Hippocampal formation (tissue), 2 donors: Measurements from ENCODE around the gene PTGES2.
"Not testable (repeated sequence)": the region's sequence is repeated elsewhere in the genome, so short reads cannot be mapped to it uniquely, and the experiment has no call there.

Experiments used
- DNase-seq, 2 donors: peaks; one replicate each; lab custom pipeline; 2025; lab: John Stamatoyannopoulos, UW

Gene PTGES2

DNA sequence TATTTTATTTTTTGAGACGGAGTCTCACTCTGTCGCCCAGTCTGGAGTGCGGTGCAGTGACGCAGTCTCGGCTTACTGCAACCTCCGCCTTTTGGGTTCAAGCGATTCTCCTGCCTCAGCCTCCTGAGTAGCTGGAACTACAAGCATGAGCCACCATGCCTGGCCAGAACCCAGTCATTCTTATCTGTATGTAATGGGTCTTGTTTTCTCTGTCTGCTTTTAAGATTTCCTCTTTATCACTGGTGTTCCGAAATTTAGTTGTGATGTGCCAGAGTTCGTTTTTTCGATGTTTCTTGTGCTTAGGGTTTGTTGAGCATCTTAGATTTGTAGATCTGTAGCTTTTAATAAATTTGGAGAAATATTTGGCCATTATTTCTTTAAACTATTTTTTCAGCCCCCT is 40.3 kb downstream of the PTGES2 start:
- DNase-seq = no peak

DNA sequence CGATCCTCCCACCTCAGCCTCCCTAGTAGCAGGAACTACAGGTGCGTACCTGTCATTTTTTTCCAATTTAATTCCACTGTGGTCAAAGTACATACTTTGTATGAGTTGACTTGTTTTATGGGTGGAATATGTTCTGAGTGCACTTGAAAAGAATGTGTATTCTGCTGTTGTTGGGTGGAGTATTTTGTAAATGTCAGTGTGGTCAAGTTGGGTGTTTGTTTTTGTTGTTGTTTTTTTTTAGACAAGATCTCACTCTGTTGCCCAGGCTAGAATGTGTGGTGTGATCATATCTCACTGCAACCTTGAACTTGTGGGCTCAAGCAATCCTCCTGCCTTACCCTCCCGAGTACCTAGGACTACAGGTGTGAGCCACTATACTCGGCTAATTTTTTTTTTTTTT is 41.6 kb downstream of the PTGES2 start:
- DNase-seq = no peak

DNA sequence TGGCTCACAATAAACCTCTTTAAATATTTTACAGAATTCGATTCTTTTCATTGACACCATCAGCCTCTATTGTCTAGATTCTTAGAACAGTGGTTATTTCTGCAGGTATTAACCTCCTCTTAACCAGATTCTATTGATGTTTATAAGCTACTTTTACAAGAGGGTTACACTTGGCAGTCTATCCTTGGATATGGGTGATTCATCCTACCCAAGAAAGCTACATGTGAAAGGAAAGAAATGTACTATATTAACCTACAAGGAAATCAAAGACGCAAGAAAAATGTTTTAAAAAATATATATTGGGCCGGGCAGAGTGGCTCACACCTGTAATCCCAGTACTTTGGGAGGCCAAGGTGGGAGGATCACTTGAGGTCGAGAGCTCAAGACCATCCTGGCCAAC is 42.8 kb downstream of the PTGES2 start:
- DNase-seq = no peak

DNA sequence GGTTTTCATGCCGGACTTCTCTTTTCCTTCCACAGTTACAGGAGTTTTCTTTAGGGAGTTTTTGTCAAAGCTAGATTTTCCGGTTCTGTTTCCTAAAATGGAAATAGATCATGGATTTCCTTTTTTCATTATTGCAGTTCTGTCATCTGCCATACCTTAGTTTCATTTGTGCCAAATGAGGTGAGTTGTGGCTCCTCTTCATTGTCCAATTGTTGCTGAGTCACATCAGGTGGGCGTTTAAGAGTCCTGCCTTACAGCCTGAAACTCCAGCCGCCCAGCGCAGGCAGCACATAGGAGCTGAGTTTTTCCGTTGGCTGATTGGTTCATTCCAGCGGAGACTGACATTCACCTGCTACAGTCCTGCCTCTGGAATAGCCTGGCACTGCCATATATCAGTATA is 45.4 kb downstream of the PTGES2 start:
- no peak for DNase-seq

DNA sequence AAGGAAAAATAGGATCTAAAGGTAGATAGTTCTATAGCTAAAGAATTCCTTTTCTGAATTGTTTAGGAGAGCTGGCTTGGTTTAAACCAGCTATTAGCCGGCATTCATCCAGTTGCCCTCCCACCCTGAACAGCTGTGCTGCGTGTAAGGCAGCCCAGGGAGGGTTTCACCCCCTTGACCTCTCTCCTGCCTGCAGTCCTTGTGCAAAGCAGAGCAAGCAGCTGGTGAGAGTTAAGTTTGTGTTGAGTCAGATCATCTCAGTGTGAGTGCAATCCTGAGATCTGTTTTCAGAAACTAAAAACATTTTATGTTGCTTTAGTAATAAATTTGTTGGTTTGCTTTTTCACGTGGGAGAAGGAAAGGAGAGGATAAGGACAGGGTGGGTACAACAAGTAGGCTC is 46.5 kb downstream of the PTGES2 start:
- DNase-seq = no peak

DNA sequence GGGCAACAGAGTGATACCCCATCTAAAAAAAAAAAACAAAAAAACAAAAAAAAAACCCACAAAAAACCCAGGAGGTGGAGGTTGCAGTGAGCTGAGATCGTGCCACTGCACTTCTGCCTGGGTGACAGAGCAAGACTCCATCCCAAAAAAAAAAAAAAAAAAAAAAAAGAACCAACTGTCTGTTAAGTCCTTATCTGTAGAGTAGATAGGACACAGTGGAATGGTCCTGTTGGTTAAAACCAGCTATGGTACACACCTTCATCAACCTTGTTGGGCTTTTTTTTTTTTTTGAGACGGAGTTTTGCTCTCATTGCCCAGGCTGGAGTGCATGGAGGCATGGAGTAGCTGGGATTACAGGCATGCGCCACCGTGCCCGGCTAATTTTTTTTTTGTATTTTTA is 47.3 kb downstream of the PTGES2 start:
- no peak for DNase-seq

DNA sequence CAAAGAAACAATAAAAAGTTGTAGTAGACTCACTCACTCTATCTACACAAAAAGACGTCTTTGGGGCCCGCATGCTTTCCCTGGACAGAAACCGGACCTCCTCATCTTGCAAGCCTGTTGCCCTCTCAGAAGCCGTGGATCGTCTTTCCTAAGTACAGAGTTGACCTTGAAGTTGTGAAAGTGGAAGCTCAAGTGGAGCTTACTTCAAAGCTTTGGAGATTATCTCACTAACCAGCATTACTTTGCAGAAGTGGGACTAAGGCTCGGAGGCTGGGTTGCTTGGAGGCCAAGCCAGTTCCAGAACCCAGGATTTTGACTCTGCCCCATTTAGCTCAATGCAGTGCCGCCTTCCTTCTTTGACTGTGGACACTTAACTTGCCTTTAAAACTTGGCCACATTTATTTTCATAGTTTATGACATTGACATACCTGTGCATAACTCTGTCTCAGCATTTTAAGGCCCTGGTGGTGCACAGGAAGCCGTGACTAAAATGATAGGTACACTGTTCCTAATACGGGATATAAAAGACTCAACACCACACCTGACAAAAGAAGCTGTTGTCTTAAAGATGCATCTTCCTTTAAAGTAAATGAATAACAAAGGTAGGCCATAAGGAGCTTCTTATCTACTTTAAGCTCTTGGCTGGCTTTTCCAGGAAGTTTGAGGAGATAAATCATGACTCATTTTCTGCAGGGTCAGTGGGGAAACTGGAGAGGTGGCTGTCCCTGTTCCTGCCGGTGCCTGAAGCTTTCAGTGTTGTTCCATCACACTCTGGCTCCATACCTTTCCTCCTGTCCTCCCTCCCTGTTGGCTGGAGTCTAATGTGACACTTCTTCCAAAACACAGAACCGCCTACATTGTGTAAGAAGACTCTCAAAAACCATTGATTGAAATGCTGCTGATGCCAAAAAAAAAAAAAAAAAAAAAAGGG is 48.8 kb downstream of the PTGES2 start:
- DNase-seq = no peak

DNA sequence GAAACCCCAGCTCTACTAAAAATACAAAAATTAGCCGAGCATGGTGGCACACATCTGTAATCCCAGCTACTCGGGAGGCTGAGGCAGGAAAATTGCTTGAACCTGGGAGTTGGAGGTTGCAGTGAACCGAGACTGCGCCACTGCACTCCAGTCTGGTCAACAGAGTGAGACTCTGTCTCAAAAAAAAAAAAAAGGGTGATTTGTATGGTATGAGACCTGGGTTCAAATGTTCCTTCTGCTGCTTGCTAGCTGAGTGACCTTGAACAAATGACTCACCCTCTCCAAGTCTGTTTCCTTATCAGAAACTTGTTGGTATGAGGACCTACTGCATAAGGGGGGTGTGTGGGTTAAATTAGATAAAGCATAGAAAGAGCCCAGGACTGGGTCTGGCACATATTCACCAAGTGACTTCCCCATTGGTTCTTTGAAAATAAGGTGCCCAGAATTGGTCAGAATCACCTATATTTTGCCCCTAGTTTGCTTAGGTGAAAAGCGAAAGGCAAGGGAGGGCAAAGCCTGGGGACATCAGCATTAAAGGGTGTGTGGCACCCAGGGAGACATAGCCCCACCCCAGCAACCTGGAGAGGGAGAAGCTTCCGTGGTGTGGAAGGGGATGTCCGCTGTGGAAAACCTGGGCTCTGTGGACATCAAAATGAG is 49.6 kb downstream of the PTGES2 start:
- DNase-seq = no peak

DNA sequence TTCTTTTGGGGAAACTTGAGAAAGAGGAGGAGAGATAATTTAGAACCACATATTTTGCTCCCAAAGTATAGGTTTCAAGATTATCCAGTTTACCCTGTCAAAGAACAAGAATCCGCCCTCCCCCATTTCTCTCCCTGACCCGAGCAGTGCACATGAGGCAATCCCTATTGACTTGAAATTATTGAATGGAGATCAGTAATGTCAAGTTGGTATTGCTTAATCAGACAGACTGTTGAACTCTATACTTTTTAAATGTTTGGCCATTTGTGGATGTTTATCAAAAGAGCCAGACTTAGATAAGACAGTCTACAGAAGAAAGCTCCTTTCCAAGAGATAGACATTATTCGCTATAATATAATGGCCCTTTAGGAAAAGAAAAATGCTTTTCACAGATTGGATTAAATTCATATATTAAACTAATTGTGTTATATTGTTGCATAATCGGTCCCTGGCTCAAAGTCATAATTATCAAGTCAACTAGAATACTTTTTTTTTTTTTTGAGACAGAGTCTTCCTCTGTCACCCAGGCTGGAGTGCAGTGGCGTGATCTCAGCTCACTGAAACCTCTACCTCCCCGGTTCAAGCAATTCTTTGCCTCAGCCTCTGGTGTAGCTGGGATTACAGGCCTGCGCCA is 54.2 kb downstream of the PTGES2 start:
- DNase-seq = no peak

DNA sequence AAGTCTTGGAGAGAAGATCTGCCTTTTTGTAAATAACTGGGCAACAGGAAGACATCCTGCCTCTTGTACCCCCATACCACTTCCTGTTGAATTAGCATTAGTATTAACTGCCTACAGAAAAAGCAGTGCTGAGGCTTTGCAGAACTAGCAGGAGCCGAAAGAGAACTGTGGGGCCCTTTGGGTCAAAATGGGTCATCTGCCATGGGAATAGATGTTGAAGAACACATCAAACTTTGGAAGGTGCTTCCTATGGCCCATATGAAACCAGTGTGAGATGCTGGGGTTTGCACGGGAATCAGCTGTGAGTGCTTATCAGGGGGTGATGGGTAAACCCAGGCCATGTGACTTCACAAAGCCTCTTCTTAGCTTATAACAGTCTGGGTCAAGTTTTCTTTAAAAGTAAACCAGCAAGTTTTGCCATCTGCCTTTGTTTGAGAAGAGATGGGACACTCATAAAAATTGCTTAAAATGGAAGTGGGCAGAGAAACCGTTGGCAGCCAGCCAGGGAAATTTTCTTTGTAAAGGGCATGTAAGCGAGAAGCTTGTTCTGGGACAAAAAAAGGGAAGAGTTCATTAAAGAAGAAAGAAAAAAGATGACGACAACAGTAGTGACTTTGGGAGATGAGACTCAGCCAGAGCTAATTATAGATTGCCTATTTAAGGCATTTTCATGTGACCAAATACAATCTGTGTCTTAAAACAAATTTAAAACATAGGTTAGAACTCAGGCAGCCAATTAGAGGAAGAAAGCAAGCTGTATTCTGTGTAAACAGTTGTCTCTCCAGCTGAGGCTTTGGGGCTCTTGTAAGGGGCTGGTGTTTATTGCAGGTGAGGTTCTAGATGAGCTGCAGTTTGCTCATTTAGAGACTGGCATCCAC is 55.1 kb downstream of the PTGES2 start:
- DNase-seq = peak; percentile 37 to 74

DNA sequence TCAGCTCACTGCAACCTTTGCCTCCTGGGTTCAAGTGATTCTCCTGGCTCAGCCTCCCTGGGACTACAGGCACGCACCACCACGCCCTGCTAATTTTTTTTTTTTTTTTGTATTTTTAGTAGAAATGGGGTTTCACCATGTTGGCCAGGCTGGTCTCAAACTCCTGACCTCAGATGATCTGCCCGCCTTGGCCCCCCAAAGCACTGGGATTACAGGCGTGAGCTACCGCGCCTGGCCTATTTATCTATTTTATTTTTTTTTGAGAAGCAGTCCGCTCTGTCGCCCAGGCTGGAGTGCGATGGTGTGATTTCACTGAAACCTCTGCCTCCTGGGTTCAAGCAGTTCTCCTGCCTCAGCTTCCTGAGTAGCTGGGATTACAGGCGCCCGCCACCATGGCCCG is 56.1 kb downstream of the PTGES2 start:
- not testable (repeated sequence) for DNase-seq

DNA sequence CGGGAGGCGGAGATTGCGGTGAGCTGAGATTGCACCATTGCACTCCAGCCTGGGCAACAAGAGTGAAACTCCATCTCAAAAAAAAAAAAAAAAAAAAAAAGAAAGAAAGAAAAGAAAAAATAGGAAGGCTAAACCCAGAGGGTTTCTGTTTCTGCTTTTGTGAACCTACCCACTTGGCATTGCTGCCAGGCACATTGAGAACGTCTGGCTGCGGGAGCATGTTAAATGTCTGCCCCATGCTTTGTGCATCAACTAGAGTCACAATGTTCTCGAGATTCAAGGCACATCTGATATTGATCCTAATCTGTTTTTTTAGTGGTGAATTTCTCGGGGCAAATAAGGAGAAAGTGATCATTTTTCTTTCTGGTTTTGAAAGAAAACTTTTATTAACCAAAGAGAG is 56.7 kb downstream of the PTGES2 start:
- no peak for DNase-seq
